Activated CD8-positive, alpha-beta memory T cell treated with anti-CD3 and anti-CD28 coated beads, Interleukin-2, amount 50 U/mL, for 24 hours (primary cell): ENCODE results near the gene AKIRIN1.
"Not testable (repeated sequence)": the region's sequence is repeated elsewhere in the genome, so short reads cannot be mapped to it uniquely, and the experiment has no call there.

Experiments used
- DNase-seq: peaks from one replicate; pipeline ENCODE4 v3.0.0-alpha.2; 2020; ENCODE audit errors: extremely low read depth

AKIRIN1 gene

GRCh38 chr1:38997034-38997900 is 6.2 kb downstream of the AKIRIN1 start:
- DNase-seq: no peak

GRCh38 chr1:38997901-38998190 is 6.8 kb downstream of the AKIRIN1 start:
- DNase-seq: no peak

- no peak for DNase-seq
Measured at GRCh38 chr1:39001516-39002421, 10.7 kb downstream of the AKIRIN1 start.

GRCh38 chr1:39003281-39003680 is 12.2 kb downstream of the AKIRIN1 start:
- DNase-seq: no peak

- DNase-seq: no peak
Measured at GRCh38 chr1:39003794-39004193, 12.7 kb downstream of the AKIRIN1 start.

GRCh38 chr1:39006287-39006686 is 15.2 kb downstream of the AKIRIN1 start:
- no peak for DNase-seq

- no peak for DNase-seq
Measured at GRCh38 chr1:39006726-39007645, 15.9 kb downstream of the AKIRIN1 start.

GRCh38 chr1:39014956-39015355 is 23.9 kb downstream of the AKIRIN1 start:
- not testable (repeated sequence) for DNase-seq

GRCh38 chr1:39016604-39017171 is 25.6 kb downstream of the AKIRIN1 start:
- no peak for DNase-seq

GRCh38 chr1:39017266-39017665 is 26.2 kb downstream of the AKIRIN1 start:
- DNase-seq: no peak

- not testable (repeated sequence) for DNase-seq
Measured at GRCh38 chr1:39020494-39020893, 29.4 kb downstream of the AKIRIN1 start.

GRCh38 chr1:39021426-39021825 is 30.4 kb downstream of the AKIRIN1 start:
- no peak for DNase-seq

GRCh38 chr1:39023140-39023539 is 32.1 kb downstream of the AKIRIN1 start:
- DNase-seq: no peak

GRCh38 chr1:39026051-39026865 is 35.2 kb downstream of the AKIRIN1 start, which contains the start of gene NDUFS5:
Gene NDUFS5 (plus strand): TSS chr1:39026350. CDS start chr1:39028725, 2,375 bp downstream.
- peak; percentile 60 for DNase-seq

- no peak for DNase-seq
Measured at GRCh38 chr1:39026866-39027507, 35.9 kb downstream of the AKIRIN1 start.

GRCh38 chr1:39034114-39034654 is 43.1 kb downstream of the AKIRIN1 start:
- no peak for DNase-seq

GRCh38 chr1:39036678-39037077 is 45.6 kb downstream of the AKIRIN1 start:
- DNase-seq: no peak

- no peak for DNase-seq
Measured at GRCh38 chr1:39043513-39043912, 52.4 kb downstream of the AKIRIN1 start.

GRCh38 chr1:39044762-39045161 is 53.7 kb downstream of the AKIRIN1 start:
- DNase-seq: no peak

- no peak for DNase-seq
Measured at GRCh38 chr1:39045231-39045630, 54.2 kb downstream of the AKIRIN1 start.
